PC-9 (cell line): ENCODE results near the gene GLCE.

Source experiments
- EZH2 ChIP-seq: fragments of 200-600 bp; sonication (generic); IDR thresholded peaks from 2 replicates; pipeline ENCODE4 v1.8.0; 2017; ENCODE audit warnings: antibody characterized with exemption, low read depth
- TF ChIP-seq, protein P1 (sequence below): fragments of 200-600 bp; sonication (generic); conservative IDR thresholded peaks from 2 replicates; pipeline ENCODE4 v1.6.1; 2017; ENCODE audit warnings: mixed run types, antibody characterized with exemption, mild to moderate bottlenecking, moderate library complexity

DNA sequence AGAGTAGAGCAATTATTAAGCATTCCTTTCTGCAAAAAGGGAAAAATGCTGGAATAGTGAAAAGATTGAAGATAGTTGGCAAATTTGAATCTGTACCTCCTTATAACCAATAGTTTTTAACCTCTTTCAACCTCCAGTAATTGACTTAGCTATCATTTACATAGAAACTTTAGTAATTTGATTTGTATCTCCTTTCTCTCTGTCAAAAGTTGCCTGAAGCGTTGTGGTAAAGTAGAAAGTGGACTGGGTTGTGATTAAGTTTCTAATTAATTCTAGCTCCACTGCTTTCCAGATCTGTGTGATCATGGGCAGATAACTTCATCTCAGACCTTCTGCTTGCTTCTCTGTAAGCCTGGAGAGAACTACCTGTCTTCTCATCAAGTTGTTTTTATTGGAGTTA is 24.8 kb downstream of the GLCE start:
- TF ChIP-seq, protein P1, sequence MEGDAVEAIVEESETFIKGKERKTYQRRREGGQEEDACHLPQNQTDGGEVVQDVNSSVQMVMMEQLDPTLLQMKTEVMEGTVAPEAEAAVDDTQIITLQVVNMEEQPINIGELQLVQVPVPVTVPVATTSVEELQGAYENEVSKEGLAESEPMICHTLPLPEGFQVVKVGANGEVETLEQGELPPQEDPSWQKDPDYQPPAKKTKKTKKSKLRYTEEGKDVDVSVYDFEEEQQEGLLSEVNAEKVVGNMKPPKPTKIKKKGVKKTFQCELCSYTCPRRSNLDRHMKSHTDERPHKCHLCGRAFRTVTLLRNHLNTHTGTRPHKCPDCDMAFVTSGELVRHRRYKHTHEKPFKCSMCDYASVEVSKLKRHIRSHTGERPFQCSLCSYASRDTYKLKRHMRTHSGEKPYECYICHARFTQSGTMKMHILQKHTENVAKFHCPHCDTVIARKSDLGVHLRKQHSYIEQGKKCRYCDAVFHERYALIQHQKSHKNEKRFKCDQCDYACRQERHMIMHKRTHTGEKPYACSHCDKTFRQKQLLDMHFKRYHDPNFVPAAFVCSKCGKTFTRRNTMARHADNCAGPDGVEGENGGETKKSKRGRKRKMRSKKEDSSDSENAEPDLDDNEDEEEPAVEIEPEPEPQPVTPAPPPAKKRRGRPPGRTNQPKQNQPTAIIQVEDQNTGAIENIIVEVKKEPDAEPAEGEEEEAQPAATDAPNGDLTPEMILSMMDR, result no peak
- TF ChIP-seq EZH2, result no peak
